ENCODE data around the gene ADAM22. TPM values are rescaled to one million over a fixed set of nuclear protein-coding genes. Genes with fewer than 3 reads are reported as not detected.
"Not testable (repeated sequence)": the region's sequence is repeated elsewhere in the genome, so short reads cannot be mapped to it uniquely, and the experiment has no call there.

The ADAM22 gene
- total and polyA plus RNA-seq, 10 of the 15 experiments (the other 5 are each of a cell fraction or from before 2014, with no cell fraction given): 1.4 to 24.5 (median 7.6) TPM

- TF ChIP-seq CEBPB (IDR thresholded peaks at IDR 0.05; ENCODE audit: borderline replicate concordance in 1 of 2, low read depth in 2 of 2, low read length in 2 of 2) (no peak), EGR1 (IDR thresholded peaks at IDR 0.05; ENCODE audit: borderline replicate concordance in 1 of 2, low read depth in 2 of 2, low read length in 2 of 2) (no peak), KAT2A (conservative IDR thresholded peaks at IDR 0.05; ENCODE audit: control insufficient read depth, low read depth, low read length) (no peak), NFIC (IDR thresholded peaks at IDR 0.05; ENCODE audit: low read depth, low read length) (no peak), ZBTB40 (IDR thresholded peaks at IDR 0.05; ENCODE audit: borderline replicate concordance) (no peak)
These were observed 34.8 kb upstream of the ADAM22 start (continued) for GRCh38 chr7:87899255-87899654.

GRCh38 chr7:87907136-87907906, 26.7 kb upstream of the ADAM22 start:
- H2AFZ ChIP-seq (ENCODE audit: control insufficient read depth, low read depth, low read length); H3K9me3 ChIP-seq (replicated peaks; ENCODE audit: control insufficient read depth, insufficient read depth, low read length); H3K27me3 ChIP-seq (replicated peaks in 1 of 2; ENCODE audit: control insufficient read depth in 2 of 2, insufficient read depth in 2 of 2, low read length in 1 of 2); H3K9ac ChIP-seq (ENCODE audit: control insufficient read depth, insufficient read depth, low read length); H3K36me3 ChIP-seq (ENCODE audit: control insufficient read depth in 2 of 2, insufficient read depth in 2 of 2, low read length in 1 of 2); H3K4me3 ChIP-seq; in situ Hi-C loops (cut with MboI); FAIRE-seq; H3K79me2 ChIP-seq (ENCODE audit: control insufficient read depth, insufficient read depth, low read length); DNase-seq (ENCODE audit: low read depth, low spot score); H3K27ac ChIP-seq (ENCODE audit: control insufficient read depth, insufficient read depth); H4K20me1 ChIP-seq (ENCODE audit: control insufficient read depth, insufficient read depth); ATAC-seq; H3K4me2 ChIP-seq (ENCODE audit: control insufficient read depth, insufficient read depth); H3K4me1 ChIP-seq (ENCODE audit: control insufficient read depth, insufficient read depth, low read length); intact Hi-C loops (cut with micrococcal nuclease; ENCODE audit: unreplicated experiment): not testable (repeated sequence)
- BruUV-seq (replicated peaks): TSS peak; percentile 47
- WGBS (ENCODE audit: insufficient coverage, insufficient replicate concordance, low lambda C conversion rate, missing lambda C conversion rate): 96% methylated on average over 3 of the region's 3 CpGs
- SMC1A ChIA-PET (ENCODE audit: uncharacterized antibody, unreplicated experiment): interaction anchor here (0.5 to 2.4 kb wide), 11 partner anchors 11 to 435 kb away, joined by 3 to 11 read pairs (median 6); partner anchors contain the start of gene ADAM22
- POLR2A ChIA-PET: interaction anchor here (1.5 kb wide), 1 partner anchor 14 kb away, joined by 11 read pairs; no protein-coding TSS in a partner anchor
- CTCF ChIA-PET: interaction anchor here (0.6 to 2.6 kb wide), 4 partner anchors 11 to 204 kb away, joined by 3 to 8 read pairs (median 5); no protein-coding TSS in a partner anchor
- RAD21 ChIA-PET (ENCODE audit: unreplicated experiment): interaction anchor here (1.2 to 1.3 kb wide), 2 partner anchors 12 to 18 kb away, joined by 4 to 6 read pairs; no protein-coding TSS in a partner anchor

GRCh38 chr7:87908814-87909213, 25.2 kb upstream of the ADAM22 start:
- H3K27ac ChIP-seq (ENCODE audit: control insufficient read depth, insufficient read depth); H3K27me3 ChIP-seq (replicated peaks in 1 of 2; ENCODE audit: control insufficient read depth in 2 of 2, insufficient read depth in 2 of 2, low read length in 1 of 2); CTCF ChIA-PET; H2AFZ ChIP-seq (ENCODE audit: control insufficient read depth, low read depth, low read length); POLR2A ChIA-PET; FAIRE-seq; H3K4me3 ChIP-seq; H3K36me3 ChIP-seq (ENCODE audit: control insufficient read depth in 2 of 2, insufficient read depth in 2 of 2, low read length in 1 of 2); H3K9ac ChIP-seq (ENCODE audit: control insufficient read depth, insufficient read depth, low read length); H4K20me1 ChIP-seq (ENCODE audit: control insufficient read depth, insufficient read depth); in situ Hi-C loops (cut with MboI); H3K4me2 ChIP-seq (ENCODE audit: control insufficient read depth, insufficient read depth); H3K79me2 ChIP-seq (ENCODE audit: control insufficient read depth, insufficient read depth, low read length); BruUV-seq (replicated peaks); DNase-seq (ENCODE audit: low read depth, low spot score); intact Hi-C loops (cut with micrococcal nuclease; ENCODE audit: unreplicated experiment); H3K4me1 ChIP-seq (ENCODE audit: control insufficient read depth, insufficient read depth, low read length); H3K9me3 ChIP-seq (replicated peaks; ENCODE audit: control insufficient read depth, insufficient read depth, low read length); RAD21 ChIA-PET (ENCODE audit: unreplicated experiment): not testable (repeated sequence)
- SMC1A ChIA-PET (ENCODE audit: uncharacterized antibody, unreplicated experiment): interaction anchor here (0.7 kb wide), 1 partner anchor 215 kb away, joined by 3 read pairs; no protein-coding TSS in a partner anchor
- 100% methylated on average over 4 of the region's 4 CpGs for WGBS (ENCODE audit: insufficient coverage, insufficient replicate concordance, low lambda C conversion rate, missing lambda C conversion rate)
- peak; percentile 48 for ATAC-seq

Measured in GM12878 (cell line).